ENCODE measurements around the gene C9orf57. TPM values are rescaled to one million over a fixed set of nuclear protein-coding genes. Genes with fewer than 3 reads are reported as not detected.

The C9orf57 gene
- total and polyA plus RNA-seq, 3 donors from 2014 or later = 3.1 to 34.1 (median 7.9) TPM

GRCh38 chr9:72037571-72037970 is 22.8 kb downstream of the C9orf57 start:
- peaks cover 4% of the 10 kb centered on the region for H3K4me1 ChIP-seq
- no peaks in the 10 kb centered on the region for H3K36me3 ChIP-seq (ENCODE audit: low read depth, missing control alignments)
- intact Hi-C loops (cut with DNase I; ENCODE audit: low total_unique reads) = no loop called here
- TF ChIP-seq POLR2A (IDR thresholded peaks at IDR 0.05) = no peak
- no peak for TF ChIP-seq CTCF (IDR thresholded peaks at IDR 0.05)
- H3K27me3 ChIP-seq = no peaks in the 10 kb centered on the region
- no peaks in the 10 kb centered on the region for H3K9me3 ChIP-seq
- H3K27ac ChIP-seq = no peak overlapping the region
- no peak for DNase-seq
- H3K4me3 ChIP-seq = no peak overlapping the region
- WGBS, 2 donors = 61 to 79% methylated on average over 4 of the region's 4 CpGs

- H3K4me1 ChIP-seq = no peaks in the 10 kb centered on the region
- DNase-seq = no peak
- 60 to 93% methylated on average over 2 of the region's 2 CpGs for WGBS, 2 donors
- H3K4me3 ChIP-seq = no peak overlapping the region
- intact Hi-C loops (cut with DNase I; ENCODE audit: low total_unique reads) = no loop called here
- H3K27me3 ChIP-seq = no peaks in the 10 kb centered on the region
- no peak for TF ChIP-seq CTCF (IDR thresholded peaks at IDR 0.05)
- TF ChIP-seq POLR2A (IDR thresholded peaks at IDR 0.05) = no peak
- H3K36me3 ChIP-seq (ENCODE audit: low read depth, missing control alignments) = no peaks in the 10 kb centered on the region
- no peaks in the 10 kb centered on the region for H3K9me3 ChIP-seq
- no peak overlapping the region for H3K27ac ChIP-seq
These were observed 29.6 kb downstream of the C9orf57 start for GRCh38 chr9:72030767-72031166.

- intact Hi-C loops (cut with DNase I; ENCODE audit: low total_unique reads) = loop anchor here (10.0 kb wide), 1 partner anchor 225 kb away; no protein-coding TSS in a partner anchor
- Histone ChIP-seq H3K4me1 (no peaks in the 10 kb centered on the region), H3K27ac (no peak overlapping the region), H3K4me3 (no peak overlapping the region), H3K36me3 (ENCODE audit: low read depth, missing control alignments) (no peaks in the 10 kb centered on the region), H3K27me3 (no peaks in the 10 kb centered on the region), H3K9me3 (no peaks in the 10 kb centered on the region)
- TF ChIP-seq CTCF (IDR thresholded peaks at IDR 0.05) (no peak), POLR2A (IDR thresholded peaks at IDR 0.05) (no peak)
- no peak for DNase-seq
- WGBS, 2 donors = 80 to 91% methylated on average over 1 of the region's 1 CpG
These were observed 30.4 kb downstream of the C9orf57 start for GRCh38 chr9:72029986-72030385.

GRCh38 chr9:72025906-72026305 is 34.5 kb downstream of the C9orf57 start:
- no peak for DNase-seq
- Histone ChIP-seq H3K36me3 (ENCODE audit: low read depth, missing control alignments) (no peaks in the 10 kb centered on the region), H3K9me3 (no peaks in the 10 kb centered on the region), H3K27ac (no peak overlapping the region), H3K27me3 (no peaks in the 10 kb centered on the region), H3K4me1 (no peaks in the 10 kb centered on the region), H3K4me3 (no peak overlapping the region)
- intact Hi-C loops (cut with DNase I; ENCODE audit: low total_unique reads) = loop anchor here (10.0 kb wide), 1 partner anchor 221 kb away; no protein-coding TSS in a partner anchor
- TF ChIP-seq CTCF (IDR thresholded peaks at IDR 0.05) = no peak
- WGBS, 2 donors = 74 to 84% methylated on average over 3 of the region's 3 CpGs

GRCh38 chr9:72023596-72023995 is 36.8 kb downstream of the C9orf57 start:
- no peak for DNase-seq
- Histone ChIP-seq H3K4me1 (no peaks in the 10 kb centered on the region), H3K27ac (no peak overlapping the region), H3K27me3 (no peaks in the 10 kb centered on the region), H3K36me3 (ENCODE audit: low read depth, missing control alignments) (no peaks in the 10 kb centered on the region), H3K4me3 (no peak overlapping the region), H3K9me3 (no peaks in the 10 kb centered on the region)
- intact Hi-C loops (cut with DNase I; ENCODE audit: low total_unique reads) = loop anchor here (10.0 kb wide), 1 partner anchor 219 kb away; no protein-coding TSS in a partner anchor
- TF ChIP-seq POLR2A (IDR thresholded peaks at IDR 0.05) = no peak
- TF ChIP-seq CTCF (IDR thresholded peaks at IDR 0.05) = no peak
- WGBS, 2 donors = 88 to 90% methylated on average over 4 of the region's 4 CpGs

Data from testis (tissue), 3 donors.